HCT116 (cell line): ENCODE measurements around the gene PPM1J. TPM values are rescaled to one million over a fixed set of nuclear protein-coding genes. Genes with fewer than 3 reads are reported as not detected.

ENCODE experiments used
- ATAC-seq: fragments of 200-7000 bp; cut with Tn5 transposase; 2 replicates; pipeline ENCODE4 v1.9.1; 2020; ENCODE audit warnings: mild to moderate bottlenecking, moderate library complexity
- BruUV-seq: library from RNA; stranded (reverse); fragments of 400-500 nt; replicated peaks from 2 replicates; lab custom pipeline; 2021; lab: Mats Ljungman, UMichigan
- CTCF ChIA-PET: fragments of 300-600 bp; sonication (Branson Sonifier 250); formaldehyde crosslinking; loops from one replicate; lab custom pipeline; 2021; ENCODE audit warnings: antibody characterized with exemption; lab: Charles Lee
- POLR2A ChIA-PET: fragments of 300-600, 350-600 bp; sonication (Branson Sonifier 250); formaldehyde crosslinking; loops from one replicate; lab custom pipeline; 2021; ENCODE audit warnings: antibody characterized with exemption; lab: Charles Lee
- RAD21 ChIA-PET, 2 experiments: fragments of 300-600 bp; sonication (Branson Sonifier 250); formaldehyde crosslinking; loops; one replicate each; lab custom pipeline; 2023; ENCODE audit warnings: low total read pairs in 2 of 2; ENCODE audit not compliant: uncharacterized antibody in 2 of 2, unreplicated experiment in 2 of 2, low non-redundant PET in 1 of 2; lab: Charles Lee
- DNase-seq: peaks from one replicate; pipeline ENCODE4 v3.0.0-alpha.2; 2010; ENCODE audit warnings: low read depth, low spot score
- H2AFZ ChIP-seq: fragments of 200-600 bp; shearing (Covaris generic), sonication (generic); 2 replicates; pipeline ENCODE4 v1.6.1; 2017; ENCODE audit warnings: low read depth, mixed run types, mixed read lengths, antibody characterized with exemption, low read length; ENCODE audit not compliant: poor library complexity, severe bottlenecking
- H3K27ac ChIP-seq: 2 replicates; pipeline ENCODE4 v1.5.1; 2012; ENCODE audit warnings: low read depth, low read length
- H3K27me3 ChIP-seq: fragments of 200-600 bp; sonication (generic); 2 replicates; pipeline ENCODE4 v1.6.1; 2016; ENCODE audit warnings: mixed run types, low read length, mixed read lengths; ENCODE audit not compliant: insufficient read depth
- H3K36me3 ChIP-seq, 2 experiments: fragments of 200-500 bp in 1 of 2; fragments of 200-600 bp in 1 of 2; sonication (Bioruptor generic) in 1 of 2; sonication (generic) in 1 of 2; 2 replicates each; pipeline versions ENCODE4 v1.5.1 to v1.6.1; 2014 to 2016; ENCODE audit warnings: low read length in 2 of 2, inconsistent platforms in 1 of 2, mixed read lengths in 1 of 2, mixed run types in 1 of 2; ENCODE audit not compliant: insufficient read depth in 2 of 2, control insufficient read depth in 1 of 2
- H3K4me1 ChIP-seq, 2 experiments: fragments of 200-600 bp in 1 of 2; sonication (generic) in 1 of 2; 2 replicates each; pipeline versions ENCODE4 v1.5.1 to v1.6.1; 2012 to 2017; ENCODE audit warnings: low read length in 2 of 2, inconsistent platforms in 1 of 2, mild to moderate bottlenecking in 1 of 2, mixed read lengths in 1 of 2, mixed run types in 1 of 2, moderate library complexity in 1 of 2; ENCODE audit not compliant: insufficient read depth in 2 of 2, control insufficient read depth in 1 of 2
- H3K4me2 ChIP-seq: fragments of 200-600 bp; sonication (generic); 2 replicates; pipeline ENCODE4 v1.6.1; 2017; ENCODE audit warnings: mixed run types, low read length, mixed read lengths
- H3K4me3 ChIP-seq, 2 experiments: fragments of 200-600 bp in 1 of 2; sonication (generic) in 1 of 2; replicated peaks in 1 of 2; 2 replicates each; pipeline ENCODE4 v1.5.1; 2011 to 2016; ENCODE audit warnings: low read length in 2 of 2, control low read depth in 1 of 2, low read depth in 1 of 2, mild to moderate bottlenecking in 1 of 2, mixed read lengths in 1 of 2, mixed run types in 1 of 2
- H3K79me2 ChIP-seq: fragments of 200-600 bp; sonication (generic); 2 replicates; pipeline ENCODE4 v1.6.1; 2017; ENCODE audit warnings: mild to moderate bottlenecking, mixed run types, low read length, moderate library complexity, mixed read lengths; ENCODE audit not compliant: insufficient read depth
- H3K9ac ChIP-seq: fragments of 200-600 bp; sonication (generic); 2 replicates; pipeline ENCODE4 v1.6.1; 2016; ENCODE audit warnings: low read length, mixed read lengths
- H3K9me2 ChIP-seq: fragments of 200-600 bp; sonication (generic), shearing (Covaris generic); 2 replicates; pipeline ENCODE4 v1.6.1; 2017; ENCODE audit warnings: mixed run types, mild to moderate bottlenecking, moderate library complexity; ENCODE audit not compliant: insufficient read depth
- H3K9me3 ChIP-seq, 2 experiments: fragments of 200-500 bp in 1 of 2; fragments of 200-600 bp in 1 of 2; sonication (Bioruptor generic) in 1 of 2; sonication (generic) in 1 of 2; 2 replicates each; pipeline ENCODE4 v1.6.1; 2014 to 2017; ENCODE audit warnings: low read length in 2 of 2, mixed read lengths in 2 of 2, inconsistent platforms in 1 of 2, low read depth in 1 of 2, mild to moderate bottlenecking in 1 of 2, mixed run types in 1 of 2, moderate library complexity in 1 of 2; ENCODE audit not compliant: control insufficient read depth in 1 of 2, insufficient read depth in 1 of 2
- H4K20me1 ChIP-seq: fragments of 200-600 bp; sonication (generic), shearing (Covaris generic); 2 replicates; pipeline ENCODE4 v1.6.1; 2017; ENCODE audit warnings: mixed run types, mild to moderate bottlenecking, moderate library complexity; ENCODE audit not compliant: insufficient read depth
- EGR1 ChIP-seq: IDR thresholded peaks from 2 replicates; pipeline ENCODE4 v1.6.1; 2012; ENCODE audit warnings: low read depth
- ELF1 ChIP-seq: IDR thresholded peaks from 2 replicates; pipeline ENCODE4 v1.6.1; 2012; ENCODE audit warnings: low read depth, borderline replicate concordance
- POLR2A ChIP-seq: IDR thresholded peaks from 2 replicates; pipeline ENCODE4 v1.7.0; 2011; ENCODE audit warnings: borderline replicate concordance; ENCODE audit not compliant: insufficient read depth, insufficient read length; ENCODE audit errors: extremely low read depth
- POLR2AphosphoS5 ChIP-seq: IDR thresholded peaks from 2 replicates; pipeline ENCODE4 v1.6.1; 2011; ENCODE audit warnings: mild to moderate bottlenecking, low read depth, low read length, moderate library complexity
- RAD21 ChIP-seq: IDR thresholded peaks from 2 replicates; pipeline ENCODE4 v1.6.1; 2012; ENCODE audit warnings: low read depth, mild to moderate bottlenecking
- SIN3A ChIP-seq: IDR thresholded peaks from 2 replicates; pipeline ENCODE4 v1.6.1; 2012; ENCODE audit warnings: low read depth
- SP1 ChIP-seq: IDR thresholded peaks from 2 replicates; pipeline ENCODE4 v1.6.1; 2012; ENCODE audit warnings: low read depth
- SRF ChIP-seq: IDR thresholded peaks from 2 replicates; pipeline ENCODE4 v1.6.1; 2012; ENCODE audit warnings: low read depth
- YY1 ChIP-seq: IDR thresholded peaks from 2 replicates; pipeline ENCODE4 v1.6.1; 2011; ENCODE audit warnings: low read length, low read depth, moderate library complexity, mild to moderate bottlenecking; ENCODE audit not compliant: insufficient replicate concordance; ENCODE audit errors: extremely low read depth
- ZNF274 ChIP-seq: fragments of 200-500 bp; sonication (Bioruptor generic); IDR thresholded peaks from 2 replicates; pipeline ENCODE4 v1.6.1; 2014; ENCODE audit warnings: mild to moderate bottlenecking, low read depth, low read length, inconsistent platforms
- intact Hi-C: fragments of 100-400 bp; cut with micrococcal nuclease; formaldehyde crosslinking; loops from 2 replicates; pipeline ENCODE4 v1.10.0; 2022
- total RNA-seq: library from RNA; stranded (reverse); gene quantifications from one replicate; pipeline ENCODE4 v1.2.1, GENCODE V29; 2021; ENCODE audit not compliant: unreplicated experiment
- TF ChIP-seq, protein P1 (sequence below), 3 experiments: fragments of 200-600 bp in 1 of 3; sonication (generic) in 1 of 3; IDR thresholded peaks in 2 of 3; conservative IDR thresholded peaks in 1 of 3; 2 replicates each; pipeline ENCODE4 v1.5.1; 2012 to 2017; ENCODE audit warnings: low read depth in 2 of 3, low read length in 2 of 3, antibody characterized with exemption in 1 of 3, borderline replicate concordance in 1 of 3, control low read depth in 1 of 3, mild to moderate bottlenecking in 1 of 3, mixed read lengths in 1 of 3, mixed run types in 1 of 3, moderate library complexity in 1 of 3; ENCODE audit not compliant: insufficient read depth in 1 of 3
- TF ChIP-seq, protein P2 (sequence below): IDR thresholded peaks from 2 replicates; pipeline ENCODE4 v1.6.1; 2012
- TF ChIP-seq, protein P3 (sequence below): IDR thresholded peaks from 2 replicates; pipeline ENCODE4 v1.6.1; 2011; ENCODE audit warnings: mild to moderate bottlenecking, low read length, moderate library complexity; ENCODE audit not compliant: insufficient replicate concordance; ENCODE audit errors: extremely low read depth
- TF ChIP-seq, protein P4 (sequence below): IDR thresholded peaks from 2 replicates; pipeline ENCODE4 v1.6.1; 2012

Gene PPM1J
- total RNA-seq, 1 experiment from 2014 or later: 7.5 TPM

DNA sequence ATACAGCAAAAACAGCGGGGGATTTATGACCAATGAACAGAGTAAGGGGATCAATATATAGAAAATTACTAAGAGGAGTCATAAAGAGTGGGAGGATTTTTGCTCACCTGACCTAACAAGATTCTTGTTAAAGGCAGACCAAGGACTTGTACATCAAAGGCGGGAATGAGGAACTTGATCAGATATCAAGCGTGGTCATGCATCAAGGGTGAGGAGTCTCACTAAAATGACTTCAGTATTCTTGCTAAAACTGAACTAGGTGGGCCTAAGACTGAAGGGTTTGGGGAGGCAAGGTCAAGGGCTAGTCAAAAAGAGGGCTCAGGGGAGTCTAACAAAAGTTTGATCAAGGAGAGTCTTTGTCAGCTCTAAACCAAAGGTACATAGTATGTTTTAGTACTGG lies 38.6 kb downstream of the PPM1J start:
- POLR2A ChIA-PET: no interaction called here
- intact Hi-C loops: no loop called here

More for the DNA sequence above, 38.6 kb downstream of the PPM1J start:
- no peak overlapping the region for H3K4me3 ChIP-seq
- H3K79me2 ChIP-seq: peaks cover 33% of the 10 kb centered on the region
- H3K9me2 ChIP-seq: no peaks in the 10 kb centered on the region
- no TSS peak for BruUV-seq
- H3K4me1 ChIP-seq: peaks cover 4 to 29% of the 10 kb centered on the region in 2 experiments; a peak in 3 of 4 replicates
- RAD21 ChIA-PET: no interaction called here
- TF ChIP-seq YY1: no peak
- no peak for TF ChIP-seq EGR1
- no peak for TF ChIP-seq ELF1
- TF ChIP-seq, protein P1, sequence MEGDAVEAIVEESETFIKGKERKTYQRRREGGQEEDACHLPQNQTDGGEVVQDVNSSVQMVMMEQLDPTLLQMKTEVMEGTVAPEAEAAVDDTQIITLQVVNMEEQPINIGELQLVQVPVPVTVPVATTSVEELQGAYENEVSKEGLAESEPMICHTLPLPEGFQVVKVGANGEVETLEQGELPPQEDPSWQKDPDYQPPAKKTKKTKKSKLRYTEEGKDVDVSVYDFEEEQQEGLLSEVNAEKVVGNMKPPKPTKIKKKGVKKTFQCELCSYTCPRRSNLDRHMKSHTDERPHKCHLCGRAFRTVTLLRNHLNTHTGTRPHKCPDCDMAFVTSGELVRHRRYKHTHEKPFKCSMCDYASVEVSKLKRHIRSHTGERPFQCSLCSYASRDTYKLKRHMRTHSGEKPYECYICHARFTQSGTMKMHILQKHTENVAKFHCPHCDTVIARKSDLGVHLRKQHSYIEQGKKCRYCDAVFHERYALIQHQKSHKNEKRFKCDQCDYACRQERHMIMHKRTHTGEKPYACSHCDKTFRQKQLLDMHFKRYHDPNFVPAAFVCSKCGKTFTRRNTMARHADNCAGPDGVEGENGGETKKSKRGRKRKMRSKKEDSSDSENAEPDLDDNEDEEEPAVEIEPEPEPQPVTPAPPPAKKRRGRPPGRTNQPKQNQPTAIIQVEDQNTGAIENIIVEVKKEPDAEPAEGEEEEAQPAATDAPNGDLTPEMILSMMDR (IDR thresholded peaks at IDR 0.05 in 2 of 3, conservative IDR thresholded peaks at IDR 0.05 in 1 of 3; ENCODE audit: borderline replicate concordance in 1 of 3, insufficient read depth in 1 of 3, low read depth in 2 of 3, low read length in 2 of 3): no peak
- TF ChIP-seq SRF: no peak
- TF ChIP-seq SIN3A: no peak
- TF ChIP-seq, protein P2, sequence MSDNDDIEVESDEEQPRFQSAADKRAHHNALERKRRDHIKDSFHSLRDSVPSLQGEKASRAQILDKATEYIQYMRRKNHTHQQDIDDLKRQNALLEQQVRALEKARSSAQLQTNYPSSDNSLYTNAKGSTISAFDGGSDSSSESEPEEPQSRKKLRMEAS: no peak
- no peak for TF ChIP-seq SP1
- TF ChIP-seq, protein P3, sequence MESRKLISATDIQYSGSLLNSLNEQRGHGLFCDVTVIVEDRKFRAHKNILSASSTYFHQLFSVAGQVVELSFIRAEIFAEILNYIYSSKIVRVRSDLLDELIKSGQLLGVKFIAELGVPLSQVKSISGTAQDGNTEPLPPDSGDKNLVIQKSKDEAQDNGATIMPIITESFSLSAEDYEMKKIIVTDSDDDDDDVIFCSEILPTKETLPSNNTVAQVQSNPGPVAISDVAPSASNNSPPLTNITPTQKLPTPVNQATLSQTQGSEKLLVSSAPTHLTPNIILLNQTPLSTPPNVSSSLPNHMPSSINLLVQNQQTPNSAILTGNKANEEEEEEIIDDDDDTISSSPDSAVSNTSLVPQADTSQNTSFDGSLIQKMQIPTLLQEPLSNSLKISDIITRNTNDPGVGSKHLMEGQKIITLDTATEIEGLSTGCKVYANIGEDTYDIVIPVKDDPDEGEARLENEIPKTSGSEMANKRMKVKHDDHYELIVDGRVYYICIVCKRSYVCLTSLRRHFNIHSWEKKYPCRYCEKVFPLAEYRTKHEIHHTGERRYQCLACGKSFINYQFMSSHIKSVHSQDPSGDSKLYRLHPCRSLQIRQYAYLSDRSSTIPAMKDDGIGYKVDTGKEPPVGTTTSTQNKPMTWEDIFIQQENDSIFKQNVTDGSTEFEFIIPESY: no peak
- no peak for TF ChIP-seq ZNF274
- TF ChIP-seq RAD21: no peak
- TF ChIP-seq POLR2AphosphoS5: no peak
- TF ChIP-seq POLR2A: no peak
- TF ChIP-seq, protein P4, sequence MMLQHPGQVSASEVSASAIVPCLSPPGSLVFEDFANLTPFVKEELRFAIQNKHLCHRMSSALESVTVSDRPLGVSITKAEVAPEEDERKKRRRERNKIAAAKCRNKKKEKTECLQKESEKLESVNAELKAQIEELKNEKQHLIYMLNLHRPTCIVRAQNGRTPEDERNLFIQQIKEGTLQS: no peak
- CTCF ChIA-PET: no interaction called here
- H3K9ac ChIP-seq: no peak overlapping the region
- H3K27me3 ChIP-seq: no peaks in the 10 kb centered on the region
- no peaks in the 10 kb centered on the region for H3K9me3 ChIP-seq
- no peak overlapping the region for H3K4me2 ChIP-seq
- no peaks in the 10 kb centered on the region for H4K20me1 ChIP-seq
- H2AFZ ChIP-seq: no peak overlapping the region
- ATAC-seq (no peak), DNase-seq (no peak)
- no peak overlapping the region for H3K27ac ChIP-seq
- no peaks in the 10 kb centered on the region; a peak in 1 of 4 replicates for H3K36me3 ChIP-seq
